ENCODE results near the gene FMNL3. TPM values are rescaled to one million over a fixed set of nuclear protein-coding genes. Genes with fewer than 3 reads are reported as not detected.

Gene FMNL3
- total RNA-seq, 1 donor = 22.4 TPM

GRCh38 chr12:49683599-49684309 lies 23.5 kb downstream of the FMNL3 start:
- no peak for DNase-seq (ENCODE audit: low read depth in 2 of 3, low spot score in 2 of 3)

DNA sequence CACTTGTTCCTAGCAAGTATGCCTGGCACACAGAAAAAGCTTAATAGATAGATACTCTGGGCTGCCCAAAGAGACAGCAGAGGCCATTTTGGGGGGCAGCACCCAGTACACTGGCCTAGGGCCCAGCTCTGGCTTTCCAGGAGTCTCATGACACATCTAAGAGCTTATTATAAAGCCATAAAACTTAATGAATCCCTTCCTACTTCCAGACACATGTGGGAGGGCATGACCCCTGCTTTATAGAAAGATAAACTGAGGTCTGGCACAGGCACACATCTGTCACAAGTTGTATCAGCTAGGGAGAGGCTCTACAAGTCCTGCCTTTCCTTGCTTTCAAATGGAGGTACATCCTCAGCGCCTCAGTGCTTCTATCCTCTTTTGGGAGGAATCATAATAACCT lies 27.1 kb downstream of the FMNL3 start:
- DNase-seq (ENCODE audit: low read depth in 2 of 3, low spot score in 2 of 3) = no peak

DNA sequence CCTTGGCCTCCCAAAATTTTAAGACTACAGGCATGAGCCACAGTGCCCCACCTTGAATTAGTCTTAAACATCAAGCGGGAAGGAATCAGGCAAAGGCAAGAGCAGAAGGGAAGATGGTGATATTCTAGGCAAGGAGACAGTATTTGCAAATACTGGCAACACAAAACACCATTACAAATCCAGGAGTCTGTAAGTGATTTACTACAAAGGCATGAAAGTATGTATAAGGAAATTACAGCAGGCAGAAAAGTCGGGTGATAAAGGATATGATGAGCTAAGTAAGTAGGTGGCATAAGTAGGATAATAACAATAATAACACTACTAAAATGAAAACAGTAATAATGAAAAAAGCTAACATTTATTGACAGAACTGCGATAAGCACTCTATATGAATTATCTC lies 28.5 kb downstream of the FMNL3 start:
- DNase-seq (ENCODE audit: low read depth in 2 of 3, low spot score in 2 of 3) = no peak

- DNase-seq (ENCODE audit: low read depth in 2 of 3, low spot score in 2 of 3) = no peak
These were observed 32.1 kb downstream of the FMNL3 start for GRCh38 chr12:49675137-49675536.

DNA sequence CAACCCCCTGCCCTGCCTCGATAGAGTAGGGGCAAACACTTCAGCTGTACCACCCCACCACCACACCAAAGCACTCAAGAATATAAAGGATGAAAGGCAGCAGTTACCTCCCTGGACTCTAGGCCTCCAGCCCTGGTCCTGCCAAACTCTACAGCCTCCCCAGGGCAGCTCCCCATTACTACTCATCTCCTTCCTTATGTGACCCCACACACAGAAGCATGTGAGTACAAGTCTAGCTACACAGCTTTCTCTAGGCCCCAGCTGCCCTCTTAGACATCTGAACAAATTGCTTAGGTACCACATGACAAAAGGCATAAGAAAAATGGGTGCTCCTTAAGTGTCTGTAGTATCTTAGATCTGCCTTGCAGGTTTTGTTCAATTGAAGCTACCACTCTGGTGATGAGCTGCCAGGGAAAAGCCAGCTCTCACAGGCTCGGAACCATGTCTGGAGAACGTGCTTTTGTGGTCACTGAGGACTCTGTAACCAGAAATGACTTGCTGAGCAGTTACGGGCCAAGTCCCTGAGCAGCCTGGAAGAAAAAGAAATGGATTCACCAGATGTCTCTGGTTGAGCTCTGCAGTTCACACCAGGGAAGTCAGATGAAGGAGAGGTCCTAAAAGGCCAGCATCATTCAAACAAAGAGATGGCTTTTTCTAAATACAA lies 32.8 kb downstream of the FMNL3 start:
- DNase-seq (ENCODE audit: low read depth in 2 of 3, low spot score in 2 of 3) = no peak

- DNase-seq (ENCODE audit: low read depth in 2 of 3, low spot score in 2 of 3) = peak in 2 of 3 donors; percentile 18 to 38
These were observed 33.5 kb downstream of the FMNL3 start for GRCh38 chr12:49673446-49674317.

GRCh38 chr12:49672301-49673217 lies 34.6 kb downstream of the FMNL3 start:
- DNase-seq (ENCODE audit: low read depth in 2 of 3, low spot score in 2 of 3) = no peak

DNA sequence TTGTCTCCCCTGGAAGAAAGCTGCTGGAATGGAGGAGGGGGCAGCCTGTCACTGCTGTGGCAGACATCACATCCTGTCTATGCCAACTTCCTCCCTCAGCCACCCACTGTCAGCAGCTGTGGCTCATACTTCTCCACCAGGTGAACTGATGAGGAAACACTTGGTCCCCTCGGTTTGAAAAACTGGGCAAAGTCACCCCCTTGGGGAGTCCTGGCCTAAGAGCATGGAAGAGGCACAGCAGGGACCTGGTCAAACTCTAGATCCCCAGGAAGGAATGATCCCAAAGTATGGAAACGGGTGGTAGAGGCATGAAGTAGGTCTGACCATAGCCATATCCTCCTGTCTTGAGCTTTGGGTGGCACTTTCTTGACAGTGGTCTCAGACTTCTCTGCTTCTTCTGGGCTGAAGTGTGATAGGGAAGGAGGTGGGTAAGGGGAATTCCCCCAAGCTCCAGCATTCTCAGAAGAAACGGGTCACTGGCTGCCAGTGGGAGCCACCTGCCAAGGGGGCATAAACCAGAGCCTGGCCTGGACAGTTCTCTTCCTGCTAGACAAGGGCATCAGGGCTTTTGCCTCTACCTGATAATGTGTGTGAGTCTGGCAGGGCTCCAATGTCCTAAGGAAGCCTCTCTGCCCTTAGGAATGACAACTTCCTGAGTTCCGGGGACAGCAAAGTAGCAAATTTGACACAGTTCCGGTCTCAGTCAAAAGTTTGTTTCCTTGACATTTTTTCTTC lies 36.0 kb downstream of the FMNL3 start:
- DNase-seq (ENCODE audit: low read depth in 2 of 3, low spot score in 2 of 3) = peak; percentile 42 to 65 (median 64)

GRCh38 chr12:49669796-49670195 lies 37.4 kb downstream of the FMNL3 start:
- no peak for DNase-seq (ENCODE audit: low read depth in 2 of 3, low spot score in 2 of 3)

DNA sequence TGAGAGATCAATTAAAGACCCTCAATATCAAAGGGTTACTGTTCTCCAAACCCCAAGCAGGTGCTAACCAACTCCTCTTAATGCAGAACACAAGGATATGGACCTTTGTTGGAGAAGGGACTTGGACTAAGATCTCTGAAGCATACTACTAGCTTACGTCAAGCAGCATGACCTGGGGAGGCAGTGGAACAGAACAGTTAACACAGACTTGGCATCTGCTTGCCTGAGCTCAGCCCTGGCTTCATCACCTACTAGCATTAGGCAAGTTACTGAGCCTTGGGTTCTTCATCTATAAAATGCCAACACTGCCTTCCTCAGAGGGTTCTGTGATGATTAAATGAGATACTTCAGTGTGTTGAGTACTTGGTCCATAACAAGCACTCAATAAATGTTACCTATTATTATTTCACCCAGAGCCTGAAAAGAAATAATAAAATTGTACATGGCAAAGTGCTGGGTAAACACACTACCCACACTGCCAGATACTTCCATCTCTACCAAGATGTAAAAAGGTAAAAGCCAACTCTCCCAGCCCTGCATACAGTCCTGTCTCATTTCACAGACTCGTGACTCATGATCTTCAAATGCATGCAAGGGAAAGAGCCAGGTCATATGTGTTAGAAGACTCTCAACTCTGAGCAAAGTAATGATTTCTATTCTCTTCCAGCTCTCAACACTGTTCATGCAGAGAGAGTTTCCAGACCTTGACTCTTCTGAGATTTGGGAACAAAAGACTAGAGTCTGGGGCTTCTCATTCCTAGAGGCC lies 39.7 kb downstream of the FMNL3 start:
- no peak for DNase-seq (ENCODE audit: low read depth in 2 of 3, low spot score in 2 of 3)

GRCh38 chr12:49666176-49666575 lies 41.0 kb downstream of the FMNL3 start:
- no peak for DNase-seq (ENCODE audit: low read depth in 2 of 3, low spot score in 2 of 3)

GRCh38 chr12:49665384-49665783 lies 41.8 kb downstream of the FMNL3 start:
- DNase-seq (ENCODE audit: low read depth in 2 of 3, low spot score in 2 of 3) = no peak

- DNase-seq (ENCODE audit: low read depth in 2 of 3, low spot score in 2 of 3) = no peak
These were observed 42.5 kb downstream of the FMNL3 start for GRCh38 chr12:49664591-49665239.

DNA sequence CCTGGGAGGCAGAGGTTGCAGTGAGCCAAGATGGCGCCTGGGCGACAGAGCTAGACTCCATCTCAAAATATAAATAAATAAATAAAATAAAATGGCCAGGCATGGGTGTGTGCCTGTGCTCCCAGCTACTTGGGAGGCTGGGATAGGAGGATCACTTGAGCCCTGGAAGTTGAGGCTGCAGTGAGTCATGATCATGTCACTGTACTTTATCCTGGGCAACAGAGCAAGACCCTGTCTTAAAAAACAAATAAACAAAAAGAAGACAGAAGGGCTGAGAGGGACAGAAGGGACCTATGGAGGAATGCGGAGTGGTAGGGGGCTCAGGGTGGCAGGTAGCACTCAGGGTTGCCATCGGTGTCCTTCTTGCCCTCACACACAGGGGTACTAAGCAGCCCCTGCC lies 43.0 kb downstream of the FMNL3 start:
- DNase-seq (ENCODE audit: low read depth in 2 of 3, low spot score in 2 of 3) = no peak

GRCh38 chr12:49662998-49663843 lies 44.0 kb downstream of the FMNL3 start:
- peak in 2 of 3 donors; percentile 81 to 88 for DNase-seq (ENCODE audit: low read depth in 2 of 3, low spot score in 2 of 3)

GRCh38 chr12:49661746-49662145 lies 45.5 kb downstream of the FMNL3 start:
- no peak for DNase-seq (ENCODE audit: low read depth in 2 of 3, low spot score in 2 of 3)

- no peak for DNase-seq (ENCODE audit: low read depth in 2 of 3, low spot score in 2 of 3)
These were observed 46.0 kb downstream of the FMNL3 start for GRCh38 chr12:49661191-49661590.

DNA sequence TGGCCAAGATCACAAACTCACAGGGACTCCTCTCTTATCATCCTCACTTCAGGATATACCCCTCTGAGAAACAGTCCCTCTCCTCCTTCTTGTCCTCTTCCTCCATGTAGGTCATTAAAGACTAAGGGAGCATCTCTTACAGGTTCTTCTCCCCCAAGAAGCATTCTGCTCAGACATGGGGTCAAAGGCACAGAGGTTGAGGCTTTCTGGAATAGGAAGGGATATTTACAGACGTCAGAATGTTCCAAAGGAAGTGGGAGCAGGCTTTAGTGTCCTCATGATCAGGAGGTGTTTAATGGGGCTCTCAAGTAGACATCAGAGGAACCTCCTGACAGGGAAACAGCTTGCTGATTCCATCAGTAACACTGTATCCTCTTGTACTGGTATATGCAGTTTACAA lies 47.5 kb downstream of the FMNL3 start:
- no peak for DNase-seq (ENCODE audit: low read depth in 2 of 3, low spot score in 2 of 3)
